Islet precursor cell (in vitro differentiated cells): ENCODE measurements around the gene BRINP2.

Experiments used
- DNase-seq: peaks from one replicate; pipeline ENCODE4 v3.0.0-alpha.2; 2018

BRINP2 gene

GRCh38 chr1:177170756-177171535, at the start of gene BRINP2:
TSS of gene BRINP2 (plus strand) at chr1:177170958. CDS start at chr1:177229877, 58,919 bp downstream.
- peak; percentile 85 for DNase-seq

- DNase-seq, result no peak
Observed at GRCh38 chr1:177122461-177123251, 48.1 kb upstream of the BRINP2 start.

- no peak for DNase-seq
Observed at GRCh38 chr1:177124577-177125278, 46.0 kb upstream of the BRINP2 start.

GRCh38 chr1:177126267-177126666, 44.5 kb upstream of the BRINP2 start:
- DNase-seq, result no peak

GRCh38 chr1:177128665-177129281, 42.0 kb upstream of the BRINP2 start:
- no peak for DNase-seq

GRCh38 chr1:177130451-177130945, 40.3 kb upstream of the BRINP2 start:
- DNase-seq, result no peak

GRCh38 chr1:177131723-177132122, 39.0 kb upstream of the BRINP2 start:
- DNase-seq, result no peak

- no peak for DNase-seq
Observed at GRCh38 chr1:177132141-177132540, 38.6 kb upstream of the BRINP2 start.

GRCh38 chr1:177133977-177134538, 36.7 kb upstream of the BRINP2 start:
- no peak for DNase-seq

GRCh38 chr1:177135250-177135649, 35.5 kb upstream of the BRINP2 start:
- no peak for DNase-seq

GRCh38 chr1:177137814-177138213, 32.9 kb upstream of the BRINP2 start:
- DNase-seq, result no peak

GRCh38 chr1:177138347-177138746, 32.4 kb upstream of the BRINP2 start:
- DNase-seq, result no peak

GRCh38 chr1:177142010-177142409, 28.7 kb upstream of the BRINP2 start:
- no peak for DNase-seq

GRCh38 chr1:177142791-177143271, 27.9 kb upstream of the BRINP2 start:
- DNase-seq, result no peak

GRCh38 chr1:177145106-177146070, 25.4 kb upstream of the BRINP2 start:
- DNase-seq, result no peak

GRCh38 chr1:177146499-177146898, 24.3 kb upstream of the BRINP2 start:
- DNase-seq, result no peak

- no peak for DNase-seq
Observed at GRCh38 chr1:177162243-177162642, 8.5 kb upstream of the BRINP2 start.

- no peak for DNase-seq
Observed at GRCh38 chr1:177163844-177164379, 6.8 kb upstream of the BRINP2 start.

- peak; percentile 55 for DNase-seq
Observed at GRCh38 chr1:177164380-177165068, 6.2 kb upstream of the BRINP2 start, which contains the start of gene ASTN1. TSS of gene ASTN1 (minus strand) at chr1:177164712. CDS start at chr1:177164676, 36 bp downstream.

- DNase-seq, result no peak
Observed at GRCh38 chr1:177165069-177165439, 5.7 kb upstream of the BRINP2 start.
